GM19023 (cell line): ENCODE results near the gene EML6.

Experiments used
- ATAC-seq: cut with Tn5 transposase; IDR thresholded peaks from one replicate; pipeline ENCODE4 v1.9.1; 2021; ENCODE audit warnings: mild to moderate bottlenecking, moderate library complexity; ENCODE audit not compliant: unreplicated experiment

The EML6 gene

GRCh38 chr2:55013936-55014335, 290.5 kb downstream of the EML6 start:
- no peak for ATAC-seq

GRCh38 chr2:55014962-55015939, 291.8 kb downstream of the EML6 start:
- no peak for ATAC-seq

- ATAC-seq, result no peak
Observed at GRCh38 chr2:55017428-55017827, 294.0 kb downstream of the EML6 start.

GRCh38 chr2:55017880-55018279, 294.4 kb downstream of the EML6 start:
- ATAC-seq, result no peak

GRCh38 chr2:55018619-55019018, 295.2 kb downstream of the EML6 start:
- ATAC-seq, result no peak

- no peak for ATAC-seq
Observed at GRCh38 chr2:55019526-55020258, 296.2 kb downstream of the EML6 start.
